Stimulated activated naive CD4-positive, alpha-beta T cell treated with Interleukin-2 at 50 U/mL for 16 hours (primary cell): ENCODE results near the gene FAM171A1.
"Not testable (repeated sequence)": the region's sequence is repeated elsewhere in the genome, so short reads cannot be mapped to it uniquely, and the experiment has no call there.

Source experiments
- DNase-seq: peaks from one replicate; lab custom pipeline; 2025; lab: John Stamatoyannopoulos, UW

The FAM171A1 gene

DNA sequence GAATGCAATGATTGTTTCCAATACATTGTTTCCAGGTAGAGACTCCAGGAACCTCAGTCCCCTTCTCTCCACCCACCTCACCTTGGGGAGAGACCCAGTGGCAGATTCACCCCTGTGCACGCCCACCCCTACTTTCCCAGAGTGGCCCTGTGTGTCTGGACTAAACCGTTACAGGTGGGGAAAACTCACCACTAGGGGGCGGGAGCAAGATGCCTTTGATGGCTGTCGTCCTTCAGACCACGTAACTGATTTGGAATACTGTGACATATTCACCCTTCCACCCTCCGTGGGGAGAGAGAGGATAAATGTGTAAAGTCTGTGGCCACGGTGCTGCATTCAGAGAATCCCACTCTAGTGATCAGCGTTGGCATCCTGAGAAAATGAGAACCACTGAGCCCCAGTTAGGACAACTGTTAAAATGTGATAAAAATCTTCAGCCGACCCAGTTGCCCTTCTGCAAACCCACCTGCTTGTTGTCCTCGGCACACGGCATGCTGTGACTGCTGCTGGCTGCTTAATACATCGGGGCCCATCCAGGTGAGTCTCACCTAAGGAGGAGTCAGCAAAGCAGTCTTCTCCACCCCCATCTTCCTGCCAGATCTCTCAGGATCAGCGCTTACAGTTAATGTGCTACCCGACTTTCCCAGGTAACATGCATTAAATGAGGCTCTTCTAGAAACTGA lies 161.1 kb downstream of the FAM171A1 start:
- DNase-seq: peak; percentile 77

DNA sequence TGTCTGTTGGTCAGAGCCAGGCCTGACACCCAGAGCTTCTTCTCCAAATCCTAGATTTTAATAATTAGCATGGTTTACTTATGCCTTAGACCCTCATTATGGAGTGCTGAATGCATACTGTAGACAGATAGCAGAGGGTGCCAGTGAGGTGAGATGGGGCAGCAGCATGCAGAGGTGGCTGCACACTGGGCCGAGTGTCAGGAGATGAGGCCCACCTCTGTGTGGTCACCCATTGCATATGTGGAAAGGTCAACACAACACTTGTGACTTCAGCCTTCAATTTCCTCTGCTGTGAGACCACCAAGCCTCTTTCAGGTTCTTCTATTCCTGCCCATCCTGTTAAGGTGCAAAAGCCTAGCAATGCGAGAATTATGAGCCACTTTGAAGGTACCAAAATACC lies 162.9 kb downstream of the FAM171A1 start:
- DNase-seq: no peak

DNA sequence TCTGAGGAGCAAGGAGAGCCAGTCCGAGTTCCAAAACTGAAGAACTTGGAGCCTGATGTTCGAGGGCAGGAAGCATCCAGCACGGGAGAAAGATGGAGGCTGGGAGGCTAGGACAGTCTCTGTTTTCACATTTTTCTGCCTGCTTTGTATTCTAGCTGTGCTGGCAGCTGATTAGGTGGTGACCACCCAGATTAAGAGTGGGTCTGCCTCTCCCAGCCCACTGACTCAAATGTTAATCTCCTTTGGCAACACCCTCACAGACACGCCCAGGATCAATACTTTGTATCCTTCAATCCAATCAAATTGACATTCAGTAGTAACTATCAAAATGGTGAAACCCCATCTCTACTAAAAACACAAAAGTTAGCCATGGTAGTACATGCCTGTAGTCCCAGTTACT lies 163.7 kb downstream of the FAM171A1 start:
- not testable (repeated sequence) for DNase-seq

DNA sequence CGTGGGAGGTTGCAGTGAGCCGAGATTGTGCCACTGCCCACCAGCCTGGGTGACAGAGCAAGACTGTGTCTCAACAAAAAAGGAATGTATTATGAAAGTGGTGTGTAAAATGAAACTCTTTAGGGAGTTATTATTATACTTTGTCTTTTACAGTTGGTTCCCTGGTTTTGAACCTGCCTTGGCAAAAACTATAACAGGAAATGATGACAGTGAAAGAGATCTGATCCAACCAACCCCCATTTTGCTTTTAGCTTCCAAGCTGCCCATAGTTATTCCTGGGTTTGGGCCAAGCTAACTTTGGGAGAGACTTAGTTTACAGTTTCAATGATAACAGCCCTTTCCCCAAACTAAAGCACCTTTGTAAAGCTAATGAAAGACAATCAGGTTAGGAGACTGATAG lies 168.4 kb downstream of the FAM171A1 start:
- no peak for DNase-seq

DNA sequence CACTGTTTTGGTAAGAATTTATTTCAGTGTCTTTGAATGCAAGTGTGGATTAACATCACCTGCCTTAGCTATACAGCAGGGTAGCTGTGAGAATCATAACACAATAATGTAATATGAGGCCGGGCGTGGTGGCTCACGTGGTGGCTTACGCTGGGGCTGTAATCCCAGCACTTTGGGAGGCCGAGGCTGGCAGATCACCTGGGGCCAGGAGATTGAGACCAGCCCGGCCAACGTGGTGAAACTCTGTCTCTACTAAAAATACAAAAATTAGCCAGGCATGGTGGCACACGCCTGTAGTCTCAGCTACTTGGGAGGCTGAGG lies 168.8 kb downstream of the FAM171A1 start:
- DNase-seq: not testable (repeated sequence)

DNA sequence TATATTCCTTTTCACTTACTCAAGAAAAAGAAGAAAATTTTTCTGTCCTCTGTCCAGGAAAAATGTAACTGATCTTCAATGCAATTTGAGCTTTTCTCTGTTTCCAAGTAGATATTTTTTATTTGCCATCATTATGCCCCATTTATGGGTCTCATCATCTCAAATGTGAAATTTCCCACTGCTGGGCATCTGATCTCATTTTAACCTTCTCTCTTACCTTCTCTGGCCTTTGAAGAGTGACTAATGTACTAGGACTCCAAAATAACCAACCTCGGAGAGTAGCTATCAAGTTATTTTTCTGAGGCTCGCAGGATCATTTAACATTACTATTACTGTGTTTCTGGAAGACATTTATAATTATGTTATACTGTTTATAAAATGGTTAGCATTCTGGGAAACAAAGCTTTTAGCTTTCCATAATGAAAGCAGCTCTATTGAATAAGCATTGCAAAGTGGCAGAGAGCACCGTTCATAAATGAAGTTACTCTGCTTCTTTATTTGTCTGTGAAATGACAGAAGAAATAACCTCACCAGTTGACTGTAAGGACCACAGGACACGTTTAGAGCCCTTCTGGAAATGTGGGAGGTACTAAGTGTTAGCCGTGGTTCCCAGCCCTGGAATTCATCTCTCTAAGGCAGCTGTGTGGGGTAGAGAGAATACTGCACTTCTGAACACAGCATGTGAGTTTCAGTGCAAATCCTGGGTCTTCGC lies 169.3 kb downstream of the FAM171A1 start:
- DNase-seq: no peak

DNA sequence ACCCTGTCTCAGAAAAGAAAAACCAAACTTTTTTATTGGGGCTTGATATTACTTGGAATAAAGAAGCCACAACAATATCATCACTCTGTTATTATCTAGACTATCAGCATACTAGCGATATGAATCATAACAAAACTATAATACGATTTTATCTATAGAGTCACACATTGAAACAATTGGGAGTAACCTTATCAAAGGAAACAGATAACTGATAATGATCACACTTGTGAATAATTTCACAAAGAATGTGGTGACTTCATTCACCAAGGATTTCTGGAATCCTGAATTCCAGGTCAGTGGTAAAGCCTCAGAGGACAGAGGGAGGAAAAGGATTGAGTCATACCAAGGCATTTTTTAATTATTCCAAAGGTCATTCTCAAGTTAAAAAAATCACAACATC lies 170.5 kb downstream of the FAM171A1 start:
- DNase-seq: no peak

DNA sequence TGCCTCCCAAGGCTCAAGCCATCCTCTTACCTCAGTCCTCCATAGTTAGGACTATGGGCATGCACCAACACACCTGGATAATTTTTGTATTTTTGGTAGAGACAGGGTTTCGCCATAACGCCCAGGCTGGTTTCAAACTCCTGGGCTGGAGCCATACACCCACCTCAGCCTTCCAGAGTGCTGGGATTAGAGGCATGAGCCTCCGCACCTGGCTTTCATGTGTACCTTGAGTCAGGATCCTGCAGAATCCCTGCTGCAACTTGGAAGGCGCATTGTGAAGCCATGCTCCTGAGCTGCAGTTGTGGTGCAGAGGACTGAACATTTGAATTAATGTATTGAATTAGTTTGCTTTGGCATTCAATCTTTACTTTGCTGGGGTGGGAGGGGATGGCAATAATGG lies 173.2 kb downstream of the FAM171A1 start:
- no peak for DNase-seq

DNA sequence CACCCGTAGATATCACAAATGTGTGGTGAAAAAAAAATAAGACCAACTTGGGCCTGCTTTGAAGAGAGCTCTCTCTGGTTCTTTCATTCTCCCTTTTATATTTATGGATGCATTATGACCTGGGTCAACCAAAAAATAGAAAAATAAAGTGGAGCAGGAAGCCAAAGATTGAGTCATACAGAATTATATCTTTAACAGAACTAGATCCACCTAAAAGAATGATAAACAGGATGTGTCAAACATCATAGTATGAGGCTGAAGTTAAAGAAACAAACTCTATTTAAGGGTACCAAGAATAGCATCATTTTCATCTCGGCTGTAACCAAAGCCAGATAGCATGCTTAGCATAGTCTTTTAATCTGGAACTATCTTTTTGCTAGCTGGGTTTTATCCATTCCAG lies 173.8 kb downstream of the FAM171A1 start:
- DNase-seq: no peak

DNA sequence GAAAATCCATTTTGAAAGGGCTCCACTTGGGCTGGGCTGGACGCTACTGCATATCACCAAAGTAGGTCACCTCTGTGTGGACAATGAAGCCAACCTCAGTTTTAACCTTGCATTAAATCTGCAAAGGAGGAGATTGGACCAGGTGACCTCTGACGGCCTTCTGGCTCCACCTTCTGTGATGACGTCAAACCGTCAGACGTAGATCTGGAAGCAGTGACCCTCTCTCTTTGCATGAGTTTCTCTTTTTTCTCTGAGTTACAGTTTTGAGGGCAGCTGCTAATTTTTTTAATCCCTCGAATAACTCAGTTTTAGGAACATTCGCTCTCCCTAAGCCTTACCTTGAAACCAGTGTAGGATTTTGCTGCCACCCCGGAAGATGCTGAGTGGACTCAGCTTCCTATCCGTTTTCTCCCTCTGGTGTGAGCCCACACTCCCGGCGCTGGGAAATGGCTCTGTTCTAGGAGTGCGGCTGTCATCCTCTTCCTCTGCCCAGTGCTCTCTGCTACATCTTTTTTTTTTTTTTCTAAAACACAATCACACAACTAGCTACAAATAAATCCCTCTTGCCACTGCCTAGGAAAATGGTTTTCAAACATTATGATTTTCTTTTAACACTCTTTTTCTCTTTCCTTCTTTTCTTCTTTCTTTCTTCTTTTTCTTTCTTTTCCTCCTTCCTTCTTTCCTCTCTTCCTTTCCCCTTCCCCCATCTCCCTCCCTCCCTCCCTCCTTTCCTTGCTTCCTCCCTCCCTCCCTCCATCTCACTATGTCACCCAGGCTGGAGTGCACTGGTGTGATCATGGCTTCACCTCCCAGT lies 174.9 kb downstream of the FAM171A1 start:
- no peak for DNase-seq

DNA sequence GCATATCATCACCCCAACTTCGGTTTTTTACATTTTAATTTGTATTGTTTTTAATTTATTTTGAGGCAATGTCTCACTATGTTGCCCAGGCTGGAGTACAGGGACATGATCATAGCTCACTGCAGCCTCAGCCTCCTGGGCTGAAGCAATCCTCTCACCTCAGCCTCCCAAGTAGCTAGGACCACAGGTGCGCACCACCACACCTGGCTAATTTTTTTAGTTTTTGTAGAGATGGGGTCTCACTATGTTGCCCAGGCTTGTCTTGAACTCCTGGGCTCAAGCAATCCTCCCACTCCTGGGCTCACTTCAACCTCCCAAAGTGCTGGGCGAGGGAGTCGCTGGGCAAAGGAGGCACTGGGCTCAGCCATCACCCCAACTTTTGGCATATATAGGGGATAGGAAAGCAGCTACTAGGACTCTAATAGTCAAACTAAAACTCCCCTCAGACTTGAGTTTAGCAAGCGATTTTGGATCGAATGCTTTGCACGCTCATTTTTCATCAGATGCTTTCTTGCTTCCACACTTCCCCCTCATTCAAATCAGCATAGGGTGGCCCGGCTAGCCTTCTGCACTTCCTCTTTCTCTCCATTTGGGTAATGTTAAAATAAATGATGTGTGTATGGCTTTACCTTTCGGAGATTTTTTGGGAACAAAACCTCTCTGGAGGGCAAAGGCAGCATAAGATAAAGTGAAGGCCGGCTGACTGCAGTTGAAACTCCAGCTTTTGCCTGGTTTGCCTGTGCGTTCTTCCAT lies 181.8 kb downstream of the FAM171A1 start:
- DNase-seq: no peak

DNA sequence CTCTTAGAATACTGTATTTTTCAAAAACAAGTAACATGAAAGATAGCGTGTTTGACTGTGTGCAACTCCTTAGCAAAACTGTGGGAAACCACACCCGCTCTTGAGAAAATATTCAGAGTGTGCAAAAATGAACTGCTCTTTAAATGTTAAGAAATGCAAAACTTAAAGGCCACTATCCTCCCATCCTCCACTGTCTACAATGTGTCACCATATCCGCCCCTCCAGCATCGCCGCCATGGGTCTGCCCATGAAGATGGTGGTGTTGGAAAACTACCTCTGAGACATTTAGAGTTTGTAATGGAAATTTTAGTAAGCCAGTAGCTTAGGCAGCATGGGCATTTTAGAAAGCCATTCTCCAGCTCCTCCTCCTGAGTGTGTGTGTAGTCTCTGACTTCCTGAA lies 182.5 kb downstream of the FAM171A1 start:
- no peak for DNase-seq

DNA sequence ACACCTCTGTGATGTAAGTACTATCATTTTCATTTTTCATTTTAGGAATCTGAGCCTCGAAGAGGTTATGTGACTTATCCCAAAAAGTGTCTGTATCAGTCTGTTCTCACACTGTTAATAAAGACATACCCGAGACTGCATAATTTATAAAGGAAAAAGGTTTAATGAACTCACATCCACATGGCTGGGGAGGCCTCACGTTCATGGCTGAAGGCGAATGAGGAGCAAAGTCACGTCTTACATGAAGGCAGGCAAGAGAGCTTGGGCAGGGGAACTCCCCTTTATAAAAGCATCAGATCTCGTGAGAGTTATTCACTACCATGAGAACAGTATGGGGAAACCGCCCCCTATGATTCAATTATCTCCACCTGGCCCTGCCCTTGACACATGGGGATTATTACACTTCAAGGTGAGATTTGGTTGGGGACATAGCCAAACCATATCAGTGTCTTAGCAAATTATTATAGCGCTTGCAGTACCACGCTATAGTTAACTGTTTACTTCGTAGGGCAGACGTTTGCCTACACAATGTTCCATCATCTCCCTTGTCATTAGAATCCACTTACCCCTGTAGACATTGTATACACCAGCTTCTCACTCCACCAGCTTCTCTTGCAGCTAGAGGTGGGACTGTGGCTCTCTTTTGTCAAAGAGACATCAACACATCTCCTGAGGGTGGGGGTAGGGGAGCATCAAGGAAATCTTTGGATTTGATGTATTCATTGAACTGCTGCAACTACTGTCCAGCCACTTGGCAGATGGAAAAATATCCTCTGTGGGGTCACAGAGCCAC lies 187.2 kb downstream of the FAM171A1 start:
- no peak for DNase-seq

DNA sequence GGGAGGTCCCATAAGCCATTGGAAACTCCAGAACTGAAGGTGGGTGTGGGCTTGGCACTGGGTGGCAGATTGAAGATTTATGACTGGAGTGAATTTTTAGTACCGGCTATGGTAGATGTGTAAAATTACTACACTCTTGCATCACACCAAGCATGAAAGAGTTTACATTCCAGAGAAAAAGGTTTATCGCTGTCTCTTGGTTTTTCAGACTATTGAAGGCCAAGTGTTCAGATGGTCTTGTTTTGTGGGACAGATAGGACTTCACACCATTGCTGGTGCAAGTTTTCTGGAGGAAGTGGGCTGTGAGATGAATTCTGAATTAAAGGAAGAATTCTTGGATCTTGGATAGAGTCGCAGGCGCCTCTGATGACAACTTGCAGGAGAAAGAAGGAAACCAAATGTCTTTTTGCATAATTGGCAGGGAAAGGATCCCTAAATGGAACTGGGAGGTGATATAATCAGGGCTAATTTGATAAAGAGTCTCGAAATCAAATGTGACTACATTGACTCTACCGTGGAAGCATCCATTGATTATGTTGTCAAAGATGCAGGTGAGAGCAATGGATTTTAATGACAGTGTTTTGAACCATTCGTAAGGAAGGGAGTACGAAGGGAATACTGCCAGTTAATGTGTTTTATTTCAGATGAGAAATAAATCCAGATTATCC lies 188.4 kb downstream of the FAM171A1 start:
- DNase-seq: no peak

DNA sequence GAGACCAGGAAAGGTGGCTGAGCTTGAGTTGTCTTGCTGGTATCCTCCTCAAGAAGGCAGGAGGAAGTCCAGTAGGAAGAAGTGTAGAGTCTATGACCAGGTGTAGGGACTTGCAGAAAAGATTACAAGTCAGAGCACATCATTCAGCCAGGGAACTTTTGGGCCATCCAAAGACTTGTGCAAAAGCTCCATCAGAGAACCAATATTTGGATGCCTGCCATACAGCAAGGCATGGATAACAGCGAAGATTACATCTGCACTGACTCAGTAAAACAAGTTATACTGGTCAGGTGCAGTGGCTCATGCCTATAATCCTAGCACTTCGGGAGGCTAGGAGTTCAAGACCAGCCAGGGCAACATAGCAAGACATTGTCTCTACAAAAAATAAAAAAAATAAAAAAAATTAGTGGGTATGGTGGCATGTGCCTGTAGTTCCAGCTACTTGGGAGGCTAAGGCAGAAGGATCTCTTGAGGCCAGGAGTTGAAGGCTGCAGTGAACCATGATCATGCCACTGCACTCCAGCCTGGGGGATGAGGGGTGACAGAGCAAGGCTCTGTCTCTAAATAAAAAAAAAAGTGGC lies 189.4 kb downstream of the FAM171A1 start:
- DNase-seq: no peak

DNA sequence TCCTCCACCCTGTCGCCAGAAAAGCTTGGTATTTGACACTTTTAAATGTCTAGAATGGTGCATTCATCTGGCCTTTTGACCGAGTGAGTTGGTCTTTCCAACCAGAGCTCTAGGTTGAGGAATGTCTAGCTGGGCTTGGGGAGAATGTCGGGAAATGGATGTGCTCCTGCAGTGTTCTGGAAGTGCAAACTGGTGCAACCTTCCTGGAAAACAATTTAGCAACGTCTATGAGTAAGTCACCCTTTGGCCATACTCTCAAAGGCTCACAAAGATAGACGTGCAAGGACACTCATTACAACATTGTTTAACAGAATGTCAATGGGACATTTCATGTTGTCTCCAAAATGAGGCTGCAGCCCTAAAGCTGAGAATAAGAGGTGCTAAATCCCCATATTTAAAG lies 190.4 kb downstream of the FAM171A1 start:
- DNase-seq: no peak

DNA sequence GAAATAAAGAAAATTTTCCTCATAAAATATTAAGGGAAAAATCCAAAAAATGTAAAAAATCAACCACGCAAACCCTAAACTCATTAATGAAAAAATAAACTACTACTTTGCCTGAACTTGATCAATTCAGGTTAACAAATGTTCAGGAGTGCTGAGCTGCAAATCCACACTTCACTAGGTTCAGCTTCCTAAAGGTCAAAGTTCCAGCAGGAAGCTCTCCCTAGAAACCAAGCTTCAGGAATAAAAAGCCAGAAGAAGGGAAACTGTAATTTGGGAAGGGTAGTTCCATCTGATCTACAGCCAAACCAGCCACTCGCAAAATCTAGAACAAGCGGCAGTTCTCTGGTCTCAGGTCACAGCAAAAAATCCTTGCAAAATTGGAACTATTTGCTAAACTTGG lies 194.8 kb downstream of the FAM171A1 start:
- DNase-seq: no peak

DNA sequence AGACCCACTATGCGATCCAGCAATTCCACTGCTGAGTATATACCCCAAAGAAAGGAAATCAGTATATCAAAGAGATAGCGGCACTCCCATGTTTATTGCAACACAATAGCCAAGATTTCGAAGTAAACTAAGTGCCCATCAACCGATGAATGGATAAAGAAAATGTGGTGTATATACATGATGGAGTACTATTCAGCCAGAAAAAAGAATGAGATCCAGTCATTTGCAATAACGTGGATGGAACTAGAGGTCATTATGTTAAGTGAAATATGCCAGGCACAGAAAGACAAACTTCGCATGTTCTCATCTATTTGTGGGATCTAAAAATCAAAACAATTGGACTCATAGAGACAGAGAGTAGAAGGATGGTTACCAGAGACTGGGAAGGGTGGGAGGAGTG lies 195.5 kb downstream of the FAM171A1 start:
- DNase-seq: no peak

DNA sequence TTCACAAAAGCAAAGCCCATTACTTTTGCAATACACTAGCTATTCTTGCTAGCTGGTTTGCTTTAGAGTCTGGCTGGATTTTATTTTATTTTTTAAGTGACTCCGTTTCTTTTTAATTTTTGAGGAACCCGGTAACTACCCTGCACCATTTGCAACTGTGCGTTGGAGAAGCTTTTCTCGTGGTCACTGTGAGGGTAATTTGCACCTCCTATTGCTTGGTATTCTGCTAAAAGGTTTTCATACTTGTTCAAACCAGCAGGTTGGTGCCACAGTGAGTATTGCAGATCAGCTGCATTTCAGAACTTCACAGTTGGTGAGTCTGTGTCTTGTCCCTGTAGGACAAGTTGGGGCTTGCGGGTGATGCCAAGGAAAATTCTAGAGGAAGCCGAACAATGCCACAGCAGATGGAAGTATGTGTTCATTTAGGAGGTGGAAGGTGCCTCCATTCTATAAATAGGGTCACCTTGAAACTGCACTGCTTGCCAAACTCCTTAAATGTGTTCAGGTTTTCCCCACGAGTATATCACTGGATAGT lies 198.7 kb downstream of the FAM171A1 start:
- DNase-seq: no peak
